H9 (cell line): ENCODE results near the gene HPS4. TPM values are rescaled to one million over a fixed set of nuclear protein-coding genes. Genes with fewer than 3 reads are reported as not detected.

Experiments used
- DNase-seq: peaks from one replicate; pipeline ENCODE4 v3.0.0-alpha.2; 2017
- H2AFZ ChIP-seq: one replicate; pipeline ENCODE4 v1.6.1; 2013; ENCODE audit warnings: mild to moderate bottlenecking, low read length, control low read depth, moderate library complexity
- H2AK5ac ChIP-seq: 2 replicates; pipeline ENCODE4 v1.6.1; 2013; ENCODE audit warnings: low read length, control low read depth, mixed read lengths; ENCODE audit not compliant: insufficient read length
- H2BK120ac ChIP-seq: one replicate; pipeline ENCODE4 v1.6.1; 2013; ENCODE audit warnings: low read depth, mild to moderate bottlenecking, low read length, control low read depth, inconsistent platforms; ENCODE audit not compliant: poor library complexity, severe bottlenecking
- H2BK12ac ChIP-seq: 2 replicates; pipeline ENCODE4 v1.6.1; 2013; ENCODE audit warnings: low read length, control low read depth, mixed read lengths, low read depth; ENCODE audit not compliant: insufficient read length
- H2BK15ac ChIP-seq: 2 replicates; pipeline ENCODE4 v1.6.1; 2013; ENCODE audit warnings: low read depth, low read length, control low read depth
- H2BK20ac ChIP-seq: one replicate; pipeline ENCODE4 v1.6.1; 2013; ENCODE audit warnings: low read depth, mild to moderate bottlenecking, low read length, control low read depth, inconsistent platforms; ENCODE audit not compliant: poor library complexity, severe bottlenecking
- H2BK5ac ChIP-seq: 2 replicates; pipeline ENCODE4 v1.6.1; 2013; ENCODE audit warnings: low read length, control low read depth, mixed read lengths; ENCODE audit not compliant: insufficient read length
- H3K14ac ChIP-seq: 2 replicates; pipeline ENCODE4 v1.6.1; 2013; ENCODE audit warnings: low read length, control low read depth; ENCODE audit not compliant: insufficient read depth
- H3K18ac ChIP-seq: 2 replicates; pipeline ENCODE4 v1.6.1; 2013; ENCODE audit warnings: low read depth, mild to moderate bottlenecking, mixed read lengths, low read length, control low read depth; ENCODE audit not compliant: insufficient read length
- H3K23ac ChIP-seq: 2 replicates; pipeline ENCODE4 v1.6.1; 2013; ENCODE audit warnings: low read length, control low read depth, mixed read lengths, low read depth; ENCODE audit not compliant: insufficient read length
- H3K23me2 ChIP-seq: 2 replicates; pipeline ENCODE4 v1.6.1; 2013; ENCODE audit warnings: low read depth, mild to moderate bottlenecking, mixed read lengths, low read length, control low read depth; ENCODE audit not compliant: insufficient read length, poor library complexity, severe bottlenecking
- H3K27ac ChIP-seq: 2 replicates; pipeline ENCODE4 v1.5.1; 2013; ENCODE audit warnings: low read length, control low read depth, mixed read lengths, low read depth; ENCODE audit not compliant: insufficient read length
- H3K27me3 ChIP-seq: 2 replicates; pipeline ENCODE4 v1.6.1; 2013; ENCODE audit warnings: low read length, control low read depth, inconsistent platforms; ENCODE audit not compliant: insufficient read depth
- H3K4ac ChIP-seq: 2 replicates; pipeline ENCODE4 v1.6.1; 2013; ENCODE audit warnings: low read depth, mild to moderate bottlenecking, control low read depth, inconsistent platforms, low read length, moderate library complexity
- H3K4me1 ChIP-seq: 2 replicates; pipeline ENCODE4 v1.6.1; 2013; ENCODE audit warnings: low read length, control low read depth, inconsistent platforms; ENCODE audit not compliant: insufficient read depth
- H3K4me2 ChIP-seq: 2 replicates; pipeline ENCODE4 v1.6.1; 2013; ENCODE audit warnings: low read length, control low read depth, mixed read lengths; ENCODE audit not compliant: insufficient read length, insufficient read depth
- H3K56ac ChIP-seq: 2 replicates; pipeline ENCODE4 v1.6.1; 2013; ENCODE audit warnings: low read depth, mild to moderate bottlenecking, mixed read lengths, low read length, control low read depth; ENCODE audit not compliant: insufficient read length
- H3K79me1 ChIP-seq: 2 replicates; pipeline ENCODE4 v1.6.1; 2013; ENCODE audit warnings: low read depth, mild to moderate bottlenecking, moderate library complexity, low read length, control low read depth, inconsistent platforms; ENCODE audit not compliant: insufficient read depth, poor library complexity, severe bottlenecking
- H3K79me2 ChIP-seq: 2 replicates; pipeline ENCODE4 v1.6.1; 2013; ENCODE audit warnings: low read length, control low read depth, inconsistent platforms; ENCODE audit not compliant: insufficient read depth
- H3K9ac ChIP-seq: 2 replicates; pipeline ENCODE4 v1.6.1; 2013; ENCODE audit warnings: low read length, control low read depth, mixed read lengths; ENCODE audit not compliant: insufficient read length; ENCODE audit errors: extremely low read depth
- H3K9me3 ChIP-seq: one replicate; pipeline ENCODE4 v1.6.1; 2013; ENCODE audit warnings: low read depth, low read length, inconsistent platforms; ENCODE audit not compliant: control insufficient read depth
- H3T11ph ChIP-seq: one replicate; pipeline ENCODE4 v1.6.1; 2013; ENCODE audit warnings: mild to moderate bottlenecking, low read length, control low read depth, inconsistent platforms
- H4K20me1 ChIP-seq: one replicate; pipeline ENCODE4 v1.6.1; 2013; ENCODE audit not compliant: control insufficient read depth, insufficient read length, insufficient read depth
- H4K5ac ChIP-seq: 2 replicates; pipeline ENCODE4 v1.6.1; 2013; ENCODE audit warnings: low read depth, mild to moderate bottlenecking, mixed read lengths, low read length, control low read depth; ENCODE audit not compliant: insufficient read length
- H4K8ac ChIP-seq: replicated peaks from 2 replicates; pipeline ENCODE4 v1.6.1; 2013; ENCODE audit warnings: low read length, control low read depth, mixed read lengths, low read depth; ENCODE audit not compliant: insufficient read length
- H4K91ac ChIP-seq: 2 replicates; pipeline ENCODE4 v1.6.1; 2013; ENCODE audit warnings: low read depth, mild to moderate bottlenecking, moderate library complexity, mixed read lengths, low read length, control low read depth; ENCODE audit not compliant: insufficient read length
- H3K27ac Mint-ChIP-seq, 3 experiments: 2 replicates in 2 of 3; 3 replicates in 1 of 3; pipeline ENCODE4 v1.8.0; 2020 to 2021; ENCODE audit warnings: mixed read lengths in 3 of 3, mild to moderate bottlenecking in 1 of 3, moderate library complexity in 1 of 3
- H3K27me3 Mint-ChIP-seq: 2 replicates; pipeline ENCODE4 v1.8.0; 2021; ENCODE audit warnings: low read depth, mild to moderate bottlenecking, moderate library complexity, mixed read lengths
- H3K36me3 Mint-ChIP-seq, 3 experiments: 2 replicates in 2 of 3; 3 replicates in 1 of 3; pipeline ENCODE4 v1.8.0; 2020 to 2021; ENCODE audit warnings: low read depth in 3 of 3, mixed read lengths in 3 of 3; ENCODE audit not compliant: insufficient read depth in 1 of 3
- H3K4me1 Mint-ChIP-seq, 2 experiments: 2 replicates each; pipeline ENCODE4 v1.8.0; 2020; ENCODE audit warnings: mixed read lengths in 2 of 2
- H3K4me3 Mint-ChIP-seq, 2 experiments: 2 replicates in 1 of 2; 3 replicates in 1 of 2; pipeline ENCODE4 v1.8.0; 2020 to 2021; ENCODE audit warnings: mild to moderate bottlenecking in 2 of 2, mixed read lengths in 2 of 2, moderate library complexity in 1 of 2
- H3K9me3 Mint-ChIP-seq, 2 experiments: 2 replicates in 1 of 2; 3 replicates in 1 of 2; pipeline ENCODE4 v1.8.0; 2020; ENCODE audit warnings: mild to moderate bottlenecking in 2 of 2, mixed read lengths in 2 of 2, moderate library complexity in 1 of 2
- CTCF ChIP-seq: fragments of 200-600 bp; sonication (generic); conservative IDR thresholded peaks from 3 replicates; pipeline ENCODE4 v1.8.0; 2021; ENCODE audit warnings: antibody characterized with exemption, mild to moderate bottlenecking
- WGBS: extraction: QIAGEN DNeasy Blood & Tissue Kit; methylation state at CpG from one replicate; pipeline ENCODE4 v1.1.7; 2013; ENCODE audit warnings: missing lambda C conversion rate, low lambda C conversion rate, mixed read lengths; ENCODE audit not compliant: insufficient read length; ENCODE audit errors: extremely low coverage; 5-methylcytosine and 5-hydroxymethylcytosine counted together
- total RNA-seq: library from RNA; stranded (reverse); gene quantifications from 2 replicates; pipeline ENCODE4 v1.2.1, GENCODE V29; 2021

HPS4 gene
- total RNA-seq, 1 experiment from 2014 or later: 26.2 TPM

GRCh38 chr22:26416670-26417276 lies 66.8 kb downstream of the HPS4 start:
- no peak overlapping the region for H3K23ac ChIP-seq
- H3K18ac ChIP-seq: no peak overlapping the region
- peaks cover 7% of the 10 kb centered on the region; the same call in 1 of the 2 replicates for H3K4me1 ChIP-seq
- H3K9me3 Mint-ChIP-seq: no peaks in the 10 kb centered on the region; a peak in 1 of 5 replicates
- no peaks in the 10 kb centered on the region for H3K23me2 ChIP-seq
- H4K8ac ChIP-seq: no peak overlapping the region
- H3K4ac ChIP-seq: no peak overlapping the region
- no peaks in the 10 kb centered on the region for H3K79me2 ChIP-seq
- peak; percentile 80 for DNase-seq
- peaks cover 6% of the 10 kb centered on the region for H3K27me3 Mint-ChIP-seq
- no peak overlapping the region for H4K91ac ChIP-seq
- no peaks in the 10 kb centered on the region for H4K20me1 ChIP-seq
- H3K27me3 ChIP-seq: no peaks in the 10 kb centered on the region
- H3K79me1 ChIP-seq: no peaks in the 10 kb centered on the region
- no peak overlapping the region for H2BK20ac ChIP-seq
- TF ChIP-seq CTCF: no peak
- WGBS: no CpG with 5 or more reads among the region's 9 CpGs
- no peak overlapping the region for H2BK5ac ChIP-seq
- no peaks in the 10 kb centered on the region for H3K36me3 Mint-ChIP-seq
- no peak overlapping the region for H3K9ac ChIP-seq
- no peak overlapping the region for H2AK5ac ChIP-seq
- peaks cover 21% of the 10 kb centered on the region in 2 experiments for H3K4me1 Mint-ChIP-seq
- H3K4me2 ChIP-seq: no peak overlapping the region
- H2BK120ac ChIP-seq: no peak overlapping the region
- no peak overlapping the region for H2AFZ ChIP-seq
- no peak overlapping the region for H3T11ph ChIP-seq
- H4K5ac ChIP-seq: no peak overlapping the region
- H3K14ac ChIP-seq: no peak overlapping the region
- peak overlapping the region in 1 of 3 experiments; percentile 33; a peak in 1 of 7 replicates for H3K27ac Mint-ChIP-seq
- no peak overlapping the region for H2BK15ac ChIP-seq
- no peak overlapping the region for H3K27ac ChIP-seq
- no peaks in the 10 kb centered on the region for H3K9me3 ChIP-seq
- no peak overlapping the region for H3K56ac ChIP-seq
- H3K4me3 Mint-ChIP-seq: no peak overlapping the region
- no peak overlapping the region for H2BK12ac ChIP-seq
